ENCODE data around the gene SLC25A47. TPM values are rescaled to one million over a fixed set of nuclear protein-coding genes. Genes with fewer than 3 reads are reported as not detected.

The SLC25A47 gene
- total and polyA plus RNA-seq, 2 of the 4 experiments (the other 2 are of a cell fraction): not detected

- dilution Hi-C loops (cut with HindIII; ENCODE audit: low sequenced_read_pairs, unreplicated experiment): no loop called here
- Histone ChIP-seq H3K9me1 (ENCODE audit: insufficient read depth, low read length) (peaks cover 11% of the 10 kb centered on the region; the same call in 1 of the 2 replicates), H2AK5ac (ENCODE audit: low read depth, low read length) (no peak overlapping the region), H4K20me1 (ENCODE audit: insufficient read depth, low read length) (no peaks in the 10 kb centered on the region; the same call in 1 of the 2 replicates), H3K4me1 (ENCODE audit: control insufficient read depth, insufficient read depth, low read length) (no peaks in the 10 kb centered on the region), H3K23ac (ENCODE audit: low read depth, low read length) (no peak overlapping the region), H3K56ac (ENCODE audit: extremely low read depth, insufficient read depth, low read length) (no peak overlapping the region), H3K9me3 (ENCODE audit: control insufficient read depth, insufficient read depth, low read length) (no peaks in the 10 kb centered on the region), H3K27me3 (ENCODE audit: control insufficient read depth, insufficient read depth, low read length) (no peaks in the 10 kb centered on the region), H3K27ac (ENCODE audit: insufficient read depth, low read length) (no peak overlapping the region), H4K5ac (ENCODE audit: low read depth, low read length) (no peak overlapping the region), H4K8ac (ENCODE audit: low read depth in 2 of 2, low read length in 2 of 2) (no peak overlapping the region), H2BK120ac (ENCODE audit: low read depth, low read length) (no peak overlapping the region), H4K91ac (ENCODE audit: insufficient read depth, low read depth, low read length) (no peak overlapping the region), H3K36me3 (ENCODE audit: control insufficient read depth, insufficient read depth, low read length) (peaks cover 39% of the 10 kb centered on the region), H3K4ac (ENCODE audit: low read depth, low read length) (no peak overlapping the region), H3K18ac (ENCODE audit: low read depth, low read length) (no peak overlapping the region), H3K4me3 (ENCODE audit: insufficient read depth, low read depth, low read length) (no peak overlapping the region), H2BK5ac (ENCODE audit: low read depth, low read length, poor library complexity, severe bottlenecking) (no peak overlapping the region), H3K79me1 (ENCODE audit: low read depth in 1 of 2, low read length in 2 of 2) (0 out of 4 replicates have a peak, but pooled peaks cover 0 to 6% of the 10 kb centered on the region in 2 experiments), H3K14ac (replicated peaks; ENCODE audit: low read depth, low read length) (no peak overlapping the region), H2BK20ac (ENCODE audit: low read depth, low read length) (no peak overlapping the region), H3K9ac (ENCODE audit: low read depth, low read length) (no peak overlapping the region), H2BK15ac (ENCODE audit: low read depth, low read length) (no peak overlapping the region), H3K4me2 (ENCODE audit: low read depth, low read length) (no peak overlapping the region), H2AFZ (replicated peaks; ENCODE audit: low read length, poor library complexity) (no peak overlapping the region), H2AK9ac (replicated peaks; ENCODE audit: low read depth, low read length, poor library complexity) (peak overlapping the region; percentile 58)
- in situ Hi-C loops (cut with MboI; ENCODE audit: low sequenced_read_pairs): no loop called here
- CTCF ChIA-PET: no interaction called here
- POLR2A ChIA-PET (ENCODE audit: unreplicated experiment): no interaction called here
- BruUV-seq (replicated peaks): no TSS peak
- DNase-seq (no peak), ATAC-seq (ENCODE audit: low read depth) (no peak)
- intact Hi-C loops (cut with micrococcal nuclease): no loop called here
- TF ChIP-seq POLR2A (IDR thresholded peaks at IDR 0.05; ENCODE audit: low read depth, low read length) (no peak), CHD1 (IDR thresholded peaks at IDR 0.05; ENCODE audit: low read depth, low read length) (no peak), MAZ (IDR thresholded peaks at IDR 0.05; ENCODE audit: borderline replicate concordance, low read depth, low read length) (no peak)
- WGBS, 2 experiments (ENCODE audit: extremely low coverage in 2 of 2, insufficient read length in 1 of 2): 86% methylated on average over 3 of the region's 8 CpGs; no CpG with 5 or more reads in 1 of the 2 experiments
These were observed 9.7 kb downstream of the SLC25A47 start for GRCh38 chr14:100332797-100333196.
